Measurements from ENCODE around the gene POGK. TPM values are rescaled to one million over a fixed set of nuclear protein-coding genes. Genes with fewer than 3 reads are reported as not detected.

The POGK gene
- 10 to 100 TPM; 28.2 to 38.3 TPM for total RNA-seq

GRCh38 chr1:166838766-166839599, at the start of gene POGK:
TSS of gene POGK (plus strand) at chr1:166839475. CDS start at chr1:166840957, 1,482 bp downstream.

GRCh38 chr1:166875734-166876539, 36.7 kb downstream of the POGK start, which contains the start of gene TADA1:
TSS of gene TADA1 (minus strand) at chr1:166876264. CDS start at chr1:166876233, 31 bp downstream.

Other genes with a start within 250 kb of the POGK start
- 10 to 100 TPM in 1 of 2 donors, 1 to 10 TPM in 1; 9.3 to 10.7 TPM for gene TADA1, start 36.8 kb downstream of the POGK start, total RNA-seq
- gene ILDR2, start 136.1 kb downstream of the POGK start, total RNA-seq, result not detected
- gene MAEL, start 149.8 kb downstream of the POGK start, total RNA-seq, result not detected